ENCODE measurements around the gene TIAM1.

DNA sequence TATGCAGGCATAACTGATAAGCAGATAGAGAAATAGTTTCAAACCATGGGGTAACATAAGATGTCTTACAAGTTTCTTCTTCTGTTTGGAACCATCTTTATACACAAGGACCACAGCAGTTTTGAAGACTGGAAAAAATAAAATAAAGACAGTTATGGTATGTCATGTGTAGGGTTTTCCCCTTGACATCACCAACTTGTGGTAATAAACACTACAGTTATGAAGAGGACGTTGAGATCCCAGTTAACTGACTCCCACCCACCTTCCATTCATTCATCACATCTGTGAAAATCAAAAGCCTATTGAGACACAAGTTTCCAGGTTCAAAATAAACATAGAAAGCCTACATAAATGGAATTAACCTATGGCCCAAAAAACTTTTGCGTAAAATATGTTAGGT, 213.2 kb downstream of the TIAM1 start:
- TF ChIP-seq CTCF (IDR thresholded peaks at IDR 0.05; ENCODE audit: low read depth, low read length, poor library complexity, severe bottlenecking) (no peak), EZH2phosphoT487 (IDR thresholded peaks at IDR 0.05; ENCODE audit: borderline replicate concordance, low read length) (no peak)

Measured in DOHH2 (cell line).